ENCODE data around the gene ASTN2. TPM values are rescaled to one million over a fixed set of nuclear protein-coding genes. Genes with fewer than 3 reads are reported as not detected.

Gene ASTN2
- total and polyA plus RNA-seq, 9 of the 15 experiments (the other 6 are each of a cell fraction or from before 2014, with no cell fraction given): 0.56 to 3.5 (median 1.9) TPM

DNA sequence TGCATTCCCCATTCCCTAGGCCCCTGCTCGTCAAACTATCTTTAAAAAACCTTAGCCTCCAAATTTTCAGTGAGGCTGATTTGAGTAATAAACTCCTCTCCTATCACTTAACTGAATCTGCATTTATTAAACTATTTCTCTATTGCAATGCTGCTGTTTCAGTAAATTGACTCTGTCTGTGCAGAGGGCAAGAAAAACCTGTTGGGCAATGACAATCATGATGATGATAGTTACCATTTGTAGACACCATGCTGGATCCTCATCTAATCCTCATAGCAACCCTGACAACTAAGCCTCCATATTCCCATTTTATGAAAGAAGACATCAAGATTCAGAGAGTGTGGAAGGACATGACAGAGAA lies 514.9 kb downstream of the ASTN2 start:
- TF ChIP-seq TCF3 (CRISPR knock-in tag; IDR thresholded peaks at IDR 0.05) (no peak), ZNF699 (CRISPR knock-in tag; IDR thresholded peaks at IDR 0.05; ENCODE audit: insufficient replicate concordance) (no peak), MNT (conservative IDR thresholded peaks at IDR 0.05) (no peak), ZNF280B (CRISPR knock-in tag; IDR thresholded peaks at IDR 0.05) (no peak)
- TF ChIP-seq, protein P1, sequence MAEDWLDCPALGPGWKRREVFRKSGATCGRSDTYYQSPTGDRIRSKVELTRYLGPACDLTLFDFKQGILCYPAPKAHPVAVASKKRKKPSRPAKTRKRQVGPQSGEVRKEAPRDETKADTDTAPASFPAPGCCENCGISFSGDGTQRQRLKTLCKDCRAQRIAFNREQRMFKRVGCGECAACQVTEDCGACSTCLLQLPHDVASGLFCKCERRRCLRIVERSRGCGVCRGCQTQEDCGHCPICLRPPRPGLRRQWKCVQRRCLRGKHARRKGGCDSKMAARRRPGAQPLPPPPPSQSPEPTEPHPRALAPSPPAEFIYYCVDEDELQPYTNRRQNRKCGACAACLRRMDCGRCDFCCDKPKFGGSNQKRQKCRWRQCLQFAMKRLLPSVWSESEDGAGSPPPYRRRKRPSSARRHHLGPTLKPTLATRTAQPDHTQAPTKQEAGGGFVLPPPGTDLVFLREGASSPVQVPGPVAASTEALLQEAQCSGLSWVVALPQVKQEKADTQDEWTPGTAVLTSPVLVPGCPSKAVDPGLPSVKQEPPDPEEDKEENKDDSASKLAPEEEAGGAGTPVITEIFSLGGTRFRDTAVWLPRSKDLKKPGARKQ (CRISPR knock-in tag; IDR thresholded peaks at IDR 0.05): no peak
- TF ChIP-seq, protein P2, sequence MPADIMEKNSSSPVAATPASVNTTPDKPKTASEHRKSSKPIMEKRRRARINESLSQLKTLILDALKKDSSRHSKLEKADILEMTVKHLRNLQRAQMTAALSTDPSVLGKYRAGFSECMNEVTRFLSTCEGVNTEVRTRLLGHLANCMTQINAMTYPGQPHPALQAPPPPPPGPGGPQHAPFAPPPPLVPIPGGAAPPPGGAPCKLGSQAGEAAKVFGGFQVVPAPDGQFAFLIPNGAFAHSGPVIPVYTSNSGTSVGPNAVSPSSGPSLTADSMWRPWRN (IDR thresholded peaks at IDR 0.05; ENCODE audit: low read depth): no peak
- intact Hi-C loops (cut with micrococcal nuclease) (no loop called here), in situ Hi-C loops (cut with MboI) (no loop called here)
- H3K9me1 ChIP-seq (ENCODE audit: control insufficient read depth, insufficient read depth, low read length): no peaks in the 10 kb centered on the region
- 0% methylated on average over 1 of the region's 1 CpG for WGBS (ENCODE audit: insufficient coverage, low coverage, missing lambda C conversion rate)
- FAIRE-seq (no peak), DNase-seq (ENCODE audit: extremely low read depth in 1 of 4, low spot score in 3 of 4) (no peak), ATAC-seq (no peak)
- no peak overlapping the region for H3K27ac ChIP-seq (ENCODE audit: extremely low read depth, low read depth, low read length)
- H3K4me2 ChIP-seq (ENCODE audit: insufficient read depth, low read length): no peak overlapping the region
- H3K36me3 ChIP-seq (ENCODE audit: control insufficient read depth, insufficient read depth, low read length): no peaks in the 10 kb centered on the region
- H3K9ac ChIP-seq (ENCODE audit: insufficient read depth in 1 of 2, low read depth in 2 of 2, low read length in 2 of 2): no peak overlapping the region
- H2AFZ ChIP-seq (ENCODE audit: low read depth, low read length): no peak overlapping the region
- H3K4me3 ChIP-seq: no peak overlapping the region
- no peaks in the 10 kb centered on the region for H3K79me2 ChIP-seq (ENCODE audit: control insufficient read depth, insufficient read depth, low read length)
- POLR2A ChIA-PET: no interaction called here
- no peaks in the 10 kb centered on the region for H3K4me1 ChIP-seq (replicated peaks in 1 of 2; ENCODE audit: control insufficient read depth in 2 of 2, insufficient read depth in 2 of 2, low read length in 2 of 2)
- no peaks in the 10 kb centered on the region for H4K20me1 ChIP-seq (replicated peaks; ENCODE audit: control insufficient read depth, insufficient read depth, low read length)
- H3K9me3 ChIP-seq (replicated peaks; ENCODE audit: control insufficient read depth, insufficient read depth, low read depth, low read length): no peaks in the 10 kb centered on the region
- no peaks in the 10 kb centered on the region for H3K27me3 ChIP-seq (ENCODE audit: control insufficient read depth in 2 of 2, insufficient read depth in 2 of 2, low read length in 2 of 2)
- BruUV-seq (replicated peaks): no TSS peak
- CTCF ChIA-PET (ENCODE audit: low intra/inter-chr PET ratio): no interaction called here

Measured in K562 (cell line).